NCI-H2081 treated with DMSO at 0.1 percent for 48 hours (cell line): ENCODE data around the gene TRAF3.

ENCODE experiments used
- DNase-seq: peaks from one replicate; lab custom pipeline; 2025; lab: John Stamatoyannopoulos, UW

TRAF3 gene

GRCh38 chr14:102937331-102938175, 160.3 kb downstream of the TRAF3 start:
- no peak for DNase-seq

DNA sequence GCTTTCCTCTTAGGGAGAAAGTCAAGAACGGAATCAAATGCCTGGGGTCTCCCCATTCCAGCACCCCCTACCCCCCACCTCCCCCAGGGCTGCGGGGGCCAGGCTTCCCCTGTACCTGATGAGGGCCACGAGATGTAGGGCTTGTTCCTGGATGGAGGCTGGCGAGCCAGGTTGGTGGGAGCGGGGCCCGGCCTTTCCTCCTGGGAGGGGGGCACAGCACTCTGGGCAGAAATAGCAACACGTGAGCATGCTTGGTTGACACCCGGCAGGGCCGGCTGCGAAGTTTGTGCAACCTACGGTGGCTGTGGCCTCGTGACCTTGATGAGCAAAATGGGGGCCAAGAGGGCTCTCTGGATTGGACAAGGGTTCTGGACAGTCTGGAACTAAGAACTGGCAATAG, 160.9 kb downstream of the TRAF3 start:
- no peak for DNase-seq

- no peak for DNase-seq
Observed at GRCh38 chr14:102939329-102939728, 162.1 kb downstream of the TRAF3 start.

DNA sequence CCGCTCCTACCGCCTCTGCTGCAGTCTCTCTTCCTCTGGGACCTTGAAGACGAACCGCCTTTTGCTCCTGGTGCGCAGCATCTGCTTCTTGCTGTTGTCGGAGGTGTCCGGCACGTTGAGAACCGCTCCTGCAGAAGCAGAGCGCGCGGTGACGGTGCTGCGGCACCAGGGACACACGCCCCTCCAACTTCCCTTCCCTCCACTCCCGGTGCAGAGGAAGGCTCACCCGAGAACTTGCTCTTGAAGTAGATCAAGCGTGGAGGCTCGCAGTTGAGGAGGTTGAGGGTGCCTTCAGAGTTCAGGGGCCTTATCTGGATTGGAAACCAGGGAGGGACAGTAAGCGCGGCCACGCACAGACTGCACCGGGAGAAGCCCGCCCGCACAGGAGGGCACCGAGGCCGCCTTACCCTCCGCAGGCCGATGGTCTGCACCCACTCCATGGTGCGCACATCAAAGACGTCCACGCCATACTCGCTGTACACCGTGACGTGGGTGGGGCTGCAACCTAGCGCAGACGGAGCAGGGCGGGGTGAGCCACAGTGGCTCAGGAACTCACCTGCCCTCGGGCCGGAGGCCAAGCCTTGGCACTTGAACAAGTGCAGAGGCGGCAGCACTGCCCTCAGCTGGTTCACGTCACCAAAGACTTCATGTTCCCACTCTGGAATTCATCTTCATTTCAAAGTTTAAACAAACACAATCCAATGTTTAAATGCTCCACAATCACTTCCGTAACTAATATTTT, 162.7 kb downstream of the TRAF3 start:
- DNase-seq: no peak

DNA sequence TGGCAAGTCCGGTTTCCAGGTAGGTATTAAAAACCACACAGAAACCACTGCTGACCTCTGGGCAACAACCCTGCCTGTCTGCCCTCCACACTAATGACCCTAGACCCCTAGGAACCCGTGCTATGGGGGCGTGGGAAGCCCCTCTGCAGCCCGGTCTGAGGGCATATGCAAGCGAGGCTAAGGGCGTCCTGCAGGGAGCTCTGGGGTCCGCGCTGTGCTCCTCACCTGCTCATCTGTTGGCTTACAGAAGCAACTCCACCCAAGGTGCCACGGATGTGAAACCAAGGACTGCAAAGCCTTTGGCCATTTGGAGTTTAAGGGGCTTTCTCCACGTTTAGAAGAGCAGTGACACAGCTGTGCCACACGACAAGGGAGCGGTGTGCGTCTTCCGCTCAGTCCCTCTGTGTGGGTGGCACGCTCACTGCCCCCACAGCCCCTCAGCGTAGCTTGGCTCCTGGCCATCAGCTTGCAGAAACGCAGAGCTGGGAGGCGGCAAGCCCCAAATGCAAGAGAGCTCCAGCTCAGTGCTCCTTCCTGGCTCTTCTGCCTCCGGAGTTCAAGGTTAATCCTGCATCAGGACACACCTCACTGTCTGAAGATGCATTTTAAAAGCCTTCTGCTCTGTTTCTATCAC, 163.6 kb downstream of the TRAF3 start:
- DNase-seq: no peak

- no peak for DNase-seq
Observed at GRCh38 chr14:102941419-102942011, 164.3 kb downstream of the TRAF3 start.

- DNase-seq: no peak
Observed at GRCh38 chr14:102942069-102942468, 164.8 kb downstream of the TRAF3 start.

- no peak for DNase-seq
Observed at GRCh38 chr14:102943454-102943853, 166.2 kb downstream of the TRAF3 start.

DNA sequence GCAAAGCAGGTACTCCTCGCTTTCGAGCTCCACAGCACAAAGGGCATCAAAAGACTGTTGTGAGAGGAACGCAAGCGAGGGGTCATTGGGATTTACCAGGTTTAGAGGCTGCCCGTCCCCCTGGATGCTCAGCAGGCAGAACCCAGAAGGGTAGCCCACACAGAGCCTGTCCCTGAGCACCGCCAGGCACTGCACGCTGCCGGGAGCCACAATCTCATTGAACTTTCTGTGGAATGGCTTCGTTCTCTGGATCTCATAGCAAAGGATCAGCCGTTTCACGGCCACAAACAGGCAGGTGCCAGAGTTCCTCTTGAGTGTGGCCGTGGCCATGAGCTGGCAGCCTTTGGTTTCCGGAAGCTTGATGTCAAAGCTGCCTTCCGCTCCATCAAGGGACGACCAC, 166.7 kb downstream of the TRAF3 start:
- no peak for DNase-seq

- DNase-seq: no peak
Observed at GRCh38 chr14:102944448-102945330, 167.4 kb downstream of the TRAF3 start.

GRCh38 chr14:102945346-102946130, 168.3 kb downstream of the TRAF3 start:
- DNase-seq: no peak

- DNase-seq: no peak
Observed at GRCh38 chr14:102947321-102948103, 170.3 kb downstream of the TRAF3 start.

DNA sequence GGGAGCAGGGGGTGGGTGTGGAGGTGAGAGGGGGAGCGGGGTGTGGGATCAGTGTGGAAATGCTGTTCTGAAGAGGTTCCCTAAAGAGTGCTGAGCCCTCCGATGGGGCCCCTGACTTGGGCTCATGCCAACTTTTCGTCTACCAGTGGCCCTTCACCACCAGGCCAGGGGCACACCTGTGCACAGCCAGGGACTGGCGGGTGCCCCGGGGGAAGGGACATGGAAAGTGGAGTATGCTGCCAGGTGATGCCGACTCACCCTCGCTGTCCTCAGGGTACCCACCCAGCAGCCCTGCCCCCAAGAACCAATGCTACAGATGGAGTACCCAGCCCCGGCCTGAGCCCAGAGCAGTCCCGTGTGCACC, 171.4 kb downstream of the TRAF3 start:
- no peak for DNase-seq

DNA sequence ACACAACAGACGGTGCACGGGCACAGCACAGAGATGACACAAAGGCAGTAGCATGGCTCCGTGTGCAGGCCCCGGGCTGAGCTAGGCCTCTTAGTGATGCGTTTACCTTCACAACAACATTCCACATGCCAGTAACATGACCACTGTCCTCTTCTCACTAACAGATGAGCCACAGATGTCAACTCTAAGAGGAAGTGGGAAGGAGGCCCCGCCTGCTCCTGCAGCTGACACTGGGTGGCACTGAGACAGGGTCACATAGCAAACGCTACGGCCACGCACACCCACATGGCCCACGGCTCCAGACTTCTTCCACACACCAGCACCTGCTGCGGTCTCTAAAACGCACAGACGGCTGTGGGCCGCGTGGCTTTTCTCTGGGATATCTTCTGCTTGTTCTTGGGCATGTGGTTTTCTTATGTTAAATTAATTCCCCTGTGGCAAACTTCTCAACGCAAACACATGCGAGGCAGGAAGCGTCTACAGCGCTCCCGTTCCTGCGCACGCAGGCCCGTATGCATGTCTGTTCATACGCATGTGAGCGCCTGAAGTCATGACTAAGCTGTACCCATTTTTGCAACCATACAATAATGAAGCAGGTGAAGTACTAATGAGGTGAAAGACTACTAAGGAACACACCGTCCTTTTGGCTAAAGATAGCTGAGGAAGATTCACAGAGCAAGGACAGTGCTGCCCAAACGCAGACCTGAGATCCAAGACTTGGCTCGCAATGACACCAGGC, 172.0 kb downstream of the TRAF3 start:
- DNase-seq: no peak

GRCh38 chr14:102949801-102950451, 172.7 kb downstream of the TRAF3 start:
- DNase-seq: peak; percentile 78

DNA sequence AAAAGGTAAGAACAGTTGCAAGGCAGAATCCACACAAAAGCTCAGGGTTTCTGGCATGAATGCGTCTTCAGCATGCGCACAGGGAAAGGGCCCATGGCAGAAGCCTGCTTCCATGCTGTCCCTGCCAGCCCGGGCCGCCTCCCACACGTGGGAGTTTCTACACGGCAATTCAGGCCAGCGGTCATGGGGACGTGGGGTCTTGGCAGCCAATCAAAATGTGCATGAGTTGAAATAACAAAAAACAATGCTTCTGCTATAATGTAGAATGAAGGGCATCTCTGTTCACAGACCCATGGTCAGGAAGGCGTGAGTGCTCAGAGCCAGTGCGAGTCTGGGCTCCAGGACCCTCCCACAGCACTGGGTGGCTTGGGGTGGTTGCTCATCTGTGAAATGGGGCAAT, 173.8 kb downstream of the TRAF3 start:
- DNase-seq: no peak

DNA sequence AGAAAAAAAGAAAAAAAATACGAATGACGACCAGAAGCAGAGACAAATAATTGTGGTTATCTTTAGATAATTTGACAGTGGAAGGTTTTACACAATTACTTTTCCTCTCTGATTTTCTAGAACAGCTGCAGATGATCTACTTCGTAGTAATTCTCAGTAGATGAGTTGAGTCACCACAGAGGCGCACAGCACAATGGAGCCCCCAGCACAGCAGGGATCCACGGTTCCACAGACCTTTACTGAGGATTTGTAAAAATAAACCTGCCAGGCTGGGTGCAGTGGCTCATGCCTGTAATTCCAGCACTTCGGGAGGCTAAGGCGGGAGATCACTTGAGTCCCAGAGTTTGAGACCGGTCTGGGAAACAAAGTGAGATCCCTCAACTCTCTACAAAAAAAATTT, 174.6 kb downstream of the TRAF3 start:
- DNase-seq: no peak

- DNase-seq: no peak
Observed at GRCh38 chr14:102952276-102952675, 175.0 kb downstream of the TRAF3 start.

DNA sequence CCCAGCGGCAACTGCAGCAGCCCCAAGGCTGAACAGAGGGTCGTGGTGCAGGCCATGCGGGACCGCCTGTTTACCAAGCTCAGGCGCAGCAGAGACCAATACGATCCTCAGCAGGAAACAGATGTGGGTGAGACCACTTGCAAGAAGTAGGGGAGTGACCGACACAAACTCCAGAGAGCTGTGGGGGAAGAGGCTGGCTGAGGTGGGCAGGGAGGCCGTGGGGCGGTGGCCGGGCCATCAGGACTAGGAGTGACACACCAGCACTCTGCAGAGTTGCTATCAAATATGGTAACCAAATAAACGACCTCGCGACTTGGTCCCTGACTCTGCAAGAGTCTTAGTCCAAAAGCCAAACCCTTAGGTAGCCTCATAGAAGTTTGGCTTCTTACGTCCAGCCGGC, 175.9 kb downstream of the TRAF3 start:
- no peak for DNase-seq
